ENCODE data around the gene BLOC1S2. TPM values are rescaled to one million over a fixed set of nuclear protein-coding genes. Genes with fewer than 3 reads are reported as not detected.

The BLOC1S2 gene
- total and polyA plus RNA-seq, 2 of the 8 experiments (the other 6 are each of a cell fraction or from before 2014, with no cell fraction given) = 25.1 to 50.6 TPM

- no peak for TF ChIP-seq CEBPB (IDR thresholded peaks at IDR 0.05; ENCODE audit: low read depth, low read length)
- TF ChIP-seq HDAC2 (IDR thresholded peaks at IDR 0.05; ENCODE audit: borderline replicate concordance in 1 of 2, low read depth in 2 of 2, low read length in 2 of 2) = no peak
- no peak for TF ChIP-seq CBX8 (IDR thresholded peaks at IDR 0.05; ENCODE audit: borderline replicate concordance, low read depth, low read length)
- TF ChIP-seq RFX5 (IDR thresholded peaks at IDR 0.05; ENCODE audit: borderline replicate concordance, low read depth, low read length) = no peak
- TF ChIP-seq ATF3 (IDR thresholded peaks at IDR 0.05; ENCODE audit: insufficient read depth, low read depth, low read length) = no peak
- no peak for TF ChIP-seq POLR2A (IDR thresholded peaks at IDR 0.05; ENCODE audit: control extremely low read depth in 1 of 2, low read depth in 2 of 2, low read length in 2 of 2)
Observed at GRCh38 chr10:100265821-100266485, 20.5 kb downstream of the BLOC1S2 start (continued).
